Prostate gland (tissue), 2 donors: ENCODE results near the gene DUSP2.

Experiments used
- POLR2A ChIP-seq: fragments of 450-650 bp; IDR thresholded peaks from one replicate; pipeline ENCODE4 v1.6.1; 2016; ENCODE audit warnings: antibody characterized with exemption, mild to moderate bottlenecking
- TF ChIP-seq, protein P1 (sequence below), 4 experiments: fragments of 200-600 bp in 2 of 4; fragments of 450-650 bp in 2 of 4; sonication (generic) in 2 of 4; IDR thresholded peaks; 1 replicate in 3 of 4; 2 replicates in 1 of 4; pipeline ENCODE4 v1.5.1; 2016 to 2019; ENCODE audit warnings: antibody characterized with exemption in 4 of 4, mild to moderate bottlenecking in 2 of 4, moderate library complexity in 2 of 4

- TF ChIP-seq, protein P1, sequence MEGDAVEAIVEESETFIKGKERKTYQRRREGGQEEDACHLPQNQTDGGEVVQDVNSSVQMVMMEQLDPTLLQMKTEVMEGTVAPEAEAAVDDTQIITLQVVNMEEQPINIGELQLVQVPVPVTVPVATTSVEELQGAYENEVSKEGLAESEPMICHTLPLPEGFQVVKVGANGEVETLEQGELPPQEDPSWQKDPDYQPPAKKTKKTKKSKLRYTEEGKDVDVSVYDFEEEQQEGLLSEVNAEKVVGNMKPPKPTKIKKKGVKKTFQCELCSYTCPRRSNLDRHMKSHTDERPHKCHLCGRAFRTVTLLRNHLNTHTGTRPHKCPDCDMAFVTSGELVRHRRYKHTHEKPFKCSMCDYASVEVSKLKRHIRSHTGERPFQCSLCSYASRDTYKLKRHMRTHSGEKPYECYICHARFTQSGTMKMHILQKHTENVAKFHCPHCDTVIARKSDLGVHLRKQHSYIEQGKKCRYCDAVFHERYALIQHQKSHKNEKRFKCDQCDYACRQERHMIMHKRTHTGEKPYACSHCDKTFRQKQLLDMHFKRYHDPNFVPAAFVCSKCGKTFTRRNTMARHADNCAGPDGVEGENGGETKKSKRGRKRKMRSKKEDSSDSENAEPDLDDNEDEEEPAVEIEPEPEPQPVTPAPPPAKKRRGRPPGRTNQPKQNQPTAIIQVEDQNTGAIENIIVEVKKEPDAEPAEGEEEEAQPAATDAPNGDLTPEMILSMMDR (IDR thresholded peaks at IDR 0.05), result no peak
- no peak for TF ChIP-seq POLR2A
Observed at GRCh38 chr2:96123290-96123689, 21.9 kb downstream of the DUSP2 start.
